Measurements from ENCODE around the gene CALU.

The CALU gene

DNA sequence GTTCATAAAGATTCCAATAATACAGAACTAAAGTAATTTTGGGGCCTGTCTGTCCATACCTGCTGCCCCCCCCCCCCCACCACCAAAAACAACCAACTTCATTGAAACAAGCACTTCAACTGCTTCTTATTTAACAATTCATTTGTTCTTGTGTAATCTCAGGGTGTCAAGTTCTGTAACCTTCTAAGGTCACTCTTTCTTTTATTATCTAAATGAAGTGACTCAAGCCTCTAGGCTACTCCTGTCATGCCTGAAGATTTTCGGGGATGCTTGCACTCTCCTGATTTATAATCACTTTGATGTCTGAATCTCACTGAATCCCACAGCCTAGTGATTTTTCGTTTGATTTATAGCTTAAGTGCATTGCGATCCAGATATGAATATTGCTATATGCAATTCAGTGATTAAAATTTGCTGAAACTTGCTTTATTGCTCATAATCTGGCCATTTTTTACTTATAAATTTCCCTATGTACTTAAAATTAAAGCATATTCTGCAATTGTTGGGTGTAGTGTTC, 39.9 kb upstream of the CALU start:
- TF ChIP-seq CTCF (IDR thresholded peaks at IDR 0.05; ENCODE audit: borderline replicate concordance, insufficient read depth, low read depth, low read length) = no peak
- H3K4me3 ChIP-seq (ENCODE audit: low read depth, low read length) = no peak overlapping the region

DNA sequence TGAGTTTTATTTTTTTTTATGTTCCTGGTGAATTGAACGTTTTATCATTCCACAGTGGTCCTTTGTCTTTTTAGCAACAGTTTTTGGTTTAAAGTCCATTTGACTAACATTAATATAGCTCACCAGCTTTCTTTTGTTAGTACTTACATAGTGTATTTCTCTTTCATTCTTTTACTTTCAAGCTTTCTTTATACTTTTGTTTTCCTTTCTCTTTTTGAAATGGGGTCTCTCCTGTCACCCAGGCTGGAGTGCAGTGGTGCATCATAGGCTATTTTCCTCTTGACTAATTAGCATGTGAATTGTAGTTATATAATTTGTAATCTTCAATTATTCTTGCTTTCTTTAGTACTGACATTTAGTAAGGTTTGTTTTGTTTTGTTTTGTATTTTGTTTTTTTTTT, 39.3 kb upstream of the CALU start:
- no peak for TF ChIP-seq CTCF (IDR thresholded peaks at IDR 0.05; ENCODE audit: borderline replicate concordance, insufficient read depth, low read depth, low read length)
- no peak overlapping the region for H3K4me3 ChIP-seq (ENCODE audit: low read depth, low read length)

GRCh38 chr7:128701062-128701785, 37.9 kb upstream of the CALU start:
- TF ChIP-seq CTCF (IDR thresholded peaks at IDR 0.05; ENCODE audit: borderline replicate concordance, insufficient read depth, low read depth, low read length) = no peak
- no peak overlapping the region for H3K4me3 ChIP-seq (ENCODE audit: low read depth, low read length)

- TF ChIP-seq CTCF (IDR thresholded peaks at IDR 0.05; ENCODE audit: borderline replicate concordance, insufficient read depth, low read depth, low read length) = no peak
- H3K4me3 ChIP-seq (ENCODE audit: low read depth, low read length) = no peak overlapping the region
Measured at GRCh38 chr7:128703609-128704241, 35.4 kb upstream of the CALU start.

- no peak for TF ChIP-seq CTCF (IDR thresholded peaks at IDR 0.05; ENCODE audit: borderline replicate concordance, insufficient read depth, low read depth, low read length)
- H3K4me3 ChIP-seq (ENCODE audit: low read depth, low read length) = no peak overlapping the region
Measured at GRCh38 chr7:128705891-128706333, 33.2 kb upstream of the CALU start.

- no peak overlapping the region for H3K4me3 ChIP-seq (ENCODE audit: low read depth, low read length)
- TF ChIP-seq CTCF (IDR thresholded peaks at IDR 0.05; ENCODE audit: borderline replicate concordance, insufficient read depth, low read depth, low read length) = no peak
Measured at GRCh38 chr7:128707752-128708151, 31.4 kb upstream of the CALU start.

GRCh38 chr7:128708235-128708634, 30.9 kb upstream of the CALU start:
- H3K4me3 ChIP-seq (ENCODE audit: low read depth, low read length) = no peak overlapping the region
- no peak for TF ChIP-seq CTCF (IDR thresholded peaks at IDR 0.05; ENCODE audit: borderline replicate concordance, insufficient read depth, low read depth, low read length)
